C4-2B (cell line): Measurements from ENCODE around the gene AMPH.

Source experiments
- ZFX ChIP-seq: fragments of 450-650 bp; IDR thresholded peaks from 2 replicates; pipeline ENCODE4 v1.6.1; 2017
- TF ChIP-seq, protein P1 (sequence below): fragments of 450-650 bp; conservative IDR thresholded peaks from 2 replicates; pipeline ENCODE4 v1.5.1; 2017; ENCODE audit warnings: mild to moderate bottlenecking

DNA sequence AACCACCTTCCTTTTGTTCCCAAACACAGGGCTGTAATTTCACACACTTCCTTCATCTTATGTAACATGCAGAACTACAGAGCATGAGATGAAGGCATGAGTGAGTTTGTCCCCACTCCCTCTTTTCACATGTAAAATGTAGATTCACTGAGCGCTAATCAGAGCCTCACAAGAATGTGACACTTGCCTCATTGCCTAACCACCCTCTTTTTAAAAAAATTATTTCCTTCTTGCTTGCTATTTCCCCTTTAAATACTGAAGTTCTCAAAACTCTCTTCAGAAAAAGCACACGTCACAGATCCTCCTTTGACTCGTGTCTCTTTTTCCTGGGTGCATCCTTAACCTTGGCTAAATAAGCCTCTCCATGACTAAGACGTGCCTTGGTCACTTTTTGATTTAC is 236.5 kb downstream of the AMPH start:
- TF ChIP-seq, protein P1, sequence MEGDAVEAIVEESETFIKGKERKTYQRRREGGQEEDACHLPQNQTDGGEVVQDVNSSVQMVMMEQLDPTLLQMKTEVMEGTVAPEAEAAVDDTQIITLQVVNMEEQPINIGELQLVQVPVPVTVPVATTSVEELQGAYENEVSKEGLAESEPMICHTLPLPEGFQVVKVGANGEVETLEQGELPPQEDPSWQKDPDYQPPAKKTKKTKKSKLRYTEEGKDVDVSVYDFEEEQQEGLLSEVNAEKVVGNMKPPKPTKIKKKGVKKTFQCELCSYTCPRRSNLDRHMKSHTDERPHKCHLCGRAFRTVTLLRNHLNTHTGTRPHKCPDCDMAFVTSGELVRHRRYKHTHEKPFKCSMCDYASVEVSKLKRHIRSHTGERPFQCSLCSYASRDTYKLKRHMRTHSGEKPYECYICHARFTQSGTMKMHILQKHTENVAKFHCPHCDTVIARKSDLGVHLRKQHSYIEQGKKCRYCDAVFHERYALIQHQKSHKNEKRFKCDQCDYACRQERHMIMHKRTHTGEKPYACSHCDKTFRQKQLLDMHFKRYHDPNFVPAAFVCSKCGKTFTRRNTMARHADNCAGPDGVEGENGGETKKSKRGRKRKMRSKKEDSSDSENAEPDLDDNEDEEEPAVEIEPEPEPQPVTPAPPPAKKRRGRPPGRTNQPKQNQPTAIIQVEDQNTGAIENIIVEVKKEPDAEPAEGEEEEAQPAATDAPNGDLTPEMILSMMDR, result no peak
- no peak for TF ChIP-seq ZFX
